K562 (cell line): ENCODE results near the gene AIFM3. TPM values are rescaled to one million over a fixed set of nuclear protein-coding genes. Genes with fewer than 3 reads are reported as not detected.

Experiments
- ARHGAP35 ChIP-seq: fragments of 450-650 bp; IDR thresholded peaks from 2 replicates; pipeline ENCODE4 v1.6.1; 2018; ENCODE audit not compliant: partially characterized antibody
- CC2D1A ChIP-seq: fragments of 450-650 bp; IDR thresholded peaks from 2 replicates; pipeline ENCODE4 v1.6.1; 2017; ENCODE audit warnings: mild to moderate bottlenecking
- CXXC5 ChIP-seq: fragments of 250-450 bp; sonication (Bioruptor Pico); IDR thresholded peaks from 2 replicates; pipeline ENCODE4 v1.8.0; 2022; ENCODE audit warnings: inconsistent platforms, mild to moderate bottlenecking, moderate library complexity
- MIER1 ChIP-seq: fragments of 450-650 bp; IDR thresholded peaks from 2 replicates; pipeline ENCODE4 v1.6.1; 2016; ENCODE audit warnings: antibody characterized with exemption, mild to moderate bottlenecking, low read depth
- MYBL2 ChIP-seq, 2 experiments: fragments of 450-650 bp in 1 of 2; sonication (generic) in 1 of 2; formaldehyde crosslinking in 1 of 2; IDR thresholded peaks; 2 replicates each; pipeline versions ENCODE4 v1.6.1 to v1.8.1; 2017 to 2022; ENCODE audit warnings: borderline replicate concordance in 1 of 2, inconsistent platforms in 1 of 2, low read depth in 1 of 2, mild to moderate bottlenecking in 1 of 2, missing genetic modification reagents in 1 of 2, moderate library complexity in 1 of 2
- PHF21A ChIP-seq: fragments of 450-650 bp; IDR thresholded peaks from 2 replicates; pipeline ENCODE4 v1.6.1; 2017; ENCODE audit warnings: low read depth, borderline replicate concordance
- ZBTB7A ChIP-seq: IDR thresholded peaks from 2 replicates; pipeline ENCODE4 v1.6.1; 2011; ENCODE audit warnings: low read depth, mild to moderate bottlenecking, low read length, moderate library complexity, borderline replicate concordance; ENCODE audit not compliant: control insufficient read depth
- ZNF12 ChIP-seq: sonication (generic); formaldehyde crosslinking; IDR thresholded peaks from 2 replicates; pipeline ENCODE4 v1.4.0; 2020; ENCODE audit warnings: mild to moderate bottlenecking, missing genetic modification reagents
- ZNF79 ChIP-seq: fragments of 250-450 bp; sonication (Bioruptor Pico); IDR thresholded peaks from 2 replicates; pipeline ENCODE4 v1.4.0; 2020; ENCODE audit warnings: low read depth, mild to moderate bottlenecking, moderate library complexity
- polyA plus RNA-seq, 8 experiments: library from polyadenylated mRNA; depleted of rRNA in 4 of 8; stranded (reverse) in 5 of 8; unstranded in 3 of 8; fragments of >200 nt; fragmentation: Nextera tagmentation in 2 of 8; fragmentation: Illumina TruSeq in 1 of 8; extraction: Ambion mirVana in 2 of 8; extraction: Trizol in 1 of 8; gene quantifications; 2 replicates each; pipeline versions ENCODE4 v1.2.1 to v1.2.3, GENCODE V29; 2011 to 2014; ENCODE audit warnings: inconsistent platforms in 1 of 8, missing spikeins in 1 of 8
- total RNA-seq, 7 experiments: library from RNA; depleted of rRNA in 6 of 7; stranded (reverse); fragments of >200 nt in 6 of 7; fragmentation: Illumina TruSeq in 2 of 7; extraction: Trizol in 2 of 7; gene quantifications; 2 replicates each; pipeline versions ENCODE4 v1.2.1 to v1.2.3, GENCODE V29; 2011 to 2021; ENCODE audit warnings: low replicate concordance in 1 of 7
- TF ChIP-seq, protein P1 (sequence below), 2 experiments: fragments of 450-650 bp; IDR thresholded peaks; 2 replicates each; pipeline ENCODE4 v1.6.1; 2016; ENCODE audit warnings: mild to moderate bottlenecking in 2 of 2, borderline replicate concordance in 1 of 2, low read depth in 1 of 2, moderate library complexity in 1 of 2
- TF ChIP-seq, protein P2 (sequence below): fragments of 250-450 bp; sonication (Bioruptor Pico); IDR thresholded peaks from 2 replicates; pipeline ENCODE4 v1.5.0; 2020; ENCODE audit warnings: mild to moderate bottlenecking, borderline replicate concordance

Gene AIFM3
- total and polyA plus RNA-seq, 9 of the 15 experiments (the other 6 are each of a cell fraction or from before 2014, with no cell fraction given), result 0.03 to 0.20 (median 0.07) TPM; not detected in 1

- no peak for TF ChIP-seq ZNF79 (CRISPR knock-in tag)
- 0 out of 2 replicates have a peak, but pooled peaks have one; percentile 4 for TF ChIP-seq ZBTB7A
- TF ChIP-seq MYBL2 (IDR thresholded peaks at IDR 0.05; ENCODE audit: low read depth), result no peak
- 0 out of 2 replicates have a peak, but pooled peaks have one; percentile 44 for TF ChIP-seq MYBL2 (CRISPR knock-in tag; IDR thresholded peaks at IDR 0.05; ENCODE audit: borderline replicate concordance)
- TF ChIP-seq, protein P1, sequence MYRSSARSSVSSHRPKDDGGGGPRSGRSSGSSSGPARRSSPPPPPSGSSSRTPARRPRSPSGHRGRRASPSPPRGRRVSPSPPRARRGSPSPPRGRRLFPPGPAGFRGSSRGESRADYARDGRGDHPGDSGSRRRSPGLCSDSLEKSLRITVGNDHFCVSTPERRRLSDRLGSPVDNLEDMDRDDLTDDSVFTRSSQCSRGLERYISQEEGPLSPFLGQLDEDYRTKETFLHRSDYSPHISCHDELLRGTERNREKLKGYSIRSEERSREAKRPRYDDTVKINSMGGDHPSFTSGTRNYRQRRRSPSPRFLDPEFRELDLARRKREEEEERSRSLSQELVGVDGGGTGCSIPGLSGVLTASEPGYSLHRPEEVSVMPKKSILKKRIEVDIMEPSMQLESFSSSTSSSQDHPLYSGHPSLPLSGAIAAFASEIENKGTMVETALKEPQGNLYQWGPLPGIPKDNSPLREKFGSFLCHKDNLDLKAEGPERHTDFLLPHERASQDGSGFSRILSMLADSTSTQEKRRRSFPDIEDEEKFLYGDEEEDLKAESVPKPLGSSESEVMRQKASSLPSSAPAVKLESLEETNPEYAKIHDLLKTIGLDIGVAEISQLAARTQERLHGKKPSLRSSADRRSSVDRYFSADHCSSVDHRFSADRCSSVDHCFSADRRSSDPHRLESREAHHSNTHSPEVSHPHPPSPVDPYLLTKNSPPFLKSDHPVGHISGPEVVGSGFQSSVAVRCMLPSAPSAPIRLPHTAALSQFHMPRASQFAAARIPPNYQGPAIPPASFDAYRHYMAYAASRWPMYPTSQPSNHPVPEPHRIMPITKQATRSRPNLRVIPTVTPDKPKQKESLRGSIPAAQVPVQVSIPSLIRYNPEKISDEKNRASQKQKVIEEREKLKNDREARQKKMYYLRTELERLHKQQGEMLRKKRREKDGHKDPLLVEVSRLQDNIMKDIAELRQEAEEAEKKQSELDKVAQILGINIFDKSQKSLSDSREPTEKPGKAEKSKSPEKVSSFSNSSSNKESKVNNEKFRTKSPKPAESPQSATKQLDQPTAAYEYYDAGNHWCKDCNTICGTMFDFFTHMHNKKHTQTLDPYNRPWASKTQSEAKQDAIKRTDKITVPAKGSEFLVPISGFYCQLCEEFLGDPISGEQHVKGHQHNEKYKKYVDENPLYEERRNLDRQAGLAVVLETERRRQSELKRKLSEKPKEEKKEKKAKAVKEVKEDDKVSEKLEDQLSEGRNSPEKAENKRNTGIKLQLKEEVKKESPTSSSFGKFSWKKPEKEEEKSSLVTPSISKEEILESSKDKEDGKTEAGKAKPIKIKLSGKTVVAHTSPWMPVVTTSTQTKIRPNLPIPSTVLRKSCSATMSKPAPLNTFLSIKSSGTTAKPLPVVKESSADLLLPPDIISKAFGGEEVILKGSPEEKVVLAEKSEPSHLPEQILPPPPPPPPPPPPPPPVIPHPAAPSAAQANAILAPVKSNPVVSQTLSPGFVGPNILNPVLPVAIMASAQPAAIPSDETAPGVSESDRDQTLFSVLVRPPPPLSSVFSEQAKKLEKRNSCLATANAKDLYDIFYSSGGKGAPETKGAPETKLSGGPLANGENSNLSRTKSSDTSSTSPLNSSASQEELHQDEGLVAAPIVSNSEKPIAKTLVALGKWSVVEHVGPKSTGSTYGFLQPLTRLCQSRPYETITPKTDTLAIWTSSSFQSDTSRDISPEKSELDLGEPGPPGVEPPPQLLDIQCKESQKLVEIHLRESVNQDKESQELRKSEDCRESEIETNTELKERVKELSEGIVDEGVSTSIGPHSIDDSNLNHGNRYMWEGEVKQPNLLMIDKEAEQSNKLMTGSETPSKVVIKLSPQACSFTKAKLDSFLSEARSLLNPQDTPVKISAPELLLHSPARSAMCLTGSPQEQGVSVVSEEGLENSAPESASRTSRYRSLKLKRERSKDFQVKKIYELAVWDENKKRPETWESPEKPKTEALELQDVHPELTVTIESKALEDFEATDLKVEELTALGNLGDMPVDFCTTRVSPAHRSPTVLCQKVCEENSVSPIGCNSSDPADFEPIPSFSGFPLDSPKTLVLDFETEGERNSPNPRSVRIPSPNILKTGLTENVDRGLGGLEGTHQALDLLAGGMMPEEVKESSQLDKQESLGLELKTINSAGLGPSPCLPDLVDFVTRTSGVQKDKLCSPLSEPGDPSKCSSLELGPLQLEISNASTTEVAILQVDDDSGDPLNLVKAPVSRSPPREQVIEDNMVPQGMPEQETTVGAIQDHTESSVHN (IDR thresholded peaks at IDR 0.05; ENCODE audit: borderline replicate concordance in 1 of 2, low read depth in 1 of 2), result peak in 1 of 2 experiments; percentile 25; a peak in 1 of 4 replicates
- 0 out of 2 replicates have a peak, but pooled peaks have one; percentile 17 for TF ChIP-seq ZNF12 (CRISPR knock-in tag)
- TF ChIP-seq, protein P2, sequence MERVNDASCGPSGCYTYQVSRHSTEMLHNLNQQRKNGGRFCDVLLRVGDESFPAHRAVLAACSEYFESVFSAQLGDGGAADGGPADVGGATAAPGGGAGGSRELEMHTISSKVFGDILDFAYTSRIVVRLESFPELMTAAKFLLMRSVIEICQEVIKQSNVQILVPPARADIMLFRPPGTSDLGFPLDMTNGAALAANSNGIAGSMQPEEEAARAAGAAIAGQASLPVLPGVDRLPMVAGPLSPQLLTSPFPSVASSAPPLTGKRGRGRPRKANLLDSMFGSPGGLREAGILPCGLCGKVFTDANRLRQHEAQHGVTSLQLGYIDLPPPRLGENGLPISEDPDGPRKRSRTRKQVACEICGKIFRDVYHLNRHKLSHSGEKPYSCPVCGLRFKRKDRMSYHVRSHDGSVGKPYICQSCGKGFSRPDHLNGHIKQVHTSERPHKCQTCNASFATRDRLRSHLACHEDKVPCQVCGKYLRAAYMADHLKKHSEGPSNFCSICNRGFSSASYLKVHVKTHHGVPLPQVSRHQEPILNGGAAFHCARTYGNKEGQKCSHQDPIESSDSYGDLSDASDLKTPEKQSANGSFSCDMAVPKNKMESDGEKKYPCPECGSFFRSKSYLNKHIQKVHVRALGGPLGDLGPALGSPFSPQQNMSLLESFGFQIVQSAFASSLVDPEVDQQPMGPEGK (CRISPR knock-in tag), result no peak
- TF ChIP-seq PHF21A, result 0 out of 2 replicates have a peak, but pooled peaks have one; percentile 4
- TF ChIP-seq CC2D1A, result 0 out of 2 replicates have a peak, but pooled peaks have one; percentile 31
- 0 out of 2 replicates have a peak, but pooled peaks have one; percentile 55 for TF ChIP-seq MIER1
- peak; percentile 75 for TF ChIP-seq ARHGAP35
- TF ChIP-seq CXXC5 (CRISPR knock-in tag), result peak; percentile 28; the same call in 1 of the 2 replicates
- TF ChIP-seq, all 486 proteins: peak for 46
Observed at GRCh38 chr22:20959578-20960461, 7.2 kb upstream of the AIFM3 start (continued).
